HG02973 (cell line): ENCODE measurements around the gene TYR.
"Not testable (repeated sequence)": the region's sequence is repeated elsewhere in the genome, so short reads cannot be mapped to it uniquely, and the experiment has no call there.

Experiments
- ATAC-seq: cut with Tn5 transposase; IDR thresholded peaks from one replicate; pipeline ENCODE4 v1.9.1; 2021; ENCODE audit warnings: moderate library complexity; ENCODE audit not compliant: unreplicated experiment

Gene TYR

DNA sequence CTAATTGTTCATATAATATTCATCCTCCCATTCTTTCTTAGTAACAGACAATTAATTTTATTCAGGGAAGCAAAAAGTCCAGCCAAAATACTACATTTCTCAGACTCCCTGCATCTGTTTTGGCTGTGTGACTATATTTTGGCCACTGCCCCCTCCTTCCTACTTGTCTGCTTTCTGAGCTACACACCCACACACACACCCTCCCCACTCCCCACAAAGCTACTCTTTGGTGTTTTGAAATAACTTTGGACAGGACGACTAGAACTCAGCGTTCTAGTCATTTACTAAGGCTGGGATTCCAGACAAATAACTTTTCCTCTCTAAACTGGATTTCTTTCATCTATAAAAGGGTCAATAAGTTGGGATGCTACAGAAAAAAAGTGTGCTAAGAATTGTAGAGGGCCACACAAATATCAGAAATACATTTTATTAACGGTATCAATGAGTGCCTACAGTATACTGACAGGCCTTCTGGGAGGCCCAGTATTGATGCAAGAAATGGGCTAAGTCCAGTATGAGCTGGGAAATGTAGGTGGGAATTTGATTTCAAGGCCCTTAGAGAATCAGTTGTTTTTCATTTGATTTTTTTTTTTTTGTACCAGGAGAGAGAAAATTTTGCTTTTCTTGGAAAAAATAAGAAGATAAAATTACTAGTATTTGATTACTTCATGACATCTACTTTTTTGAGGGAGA, 165.4 kb downstream of the TYR start:
- ATAC-seq: not testable (repeated sequence)
